Measurements from ENCODE around the gene CPLX1. TPM values are rescaled to one million over a fixed set of nuclear protein-coding genes. Genes with fewer than 3 reads are reported as not detected.
A peak's percentile ranks its signal among the peaks of the same experiment; 100 is the strongest.

CPLX1 gene
- total RNA-seq, 1 donor: not detected

- no peak overlapping the region for H3K4me3 ChIP-seq (ENCODE audit: insufficient read depth, low read length)
- peaks cover 43% of the 10 kb centered on the region for H3K36me3 ChIP-seq (ENCODE audit: insufficient read depth, low read length)
- peak overlapping the region; percentile 69 for H3K27ac ChIP-seq (ENCODE audit: low read depth, low read length)
- peaks cover 24% of the 10 kb centered on the region for H3K4me1 ChIP-seq (ENCODE audit: insufficient read depth, low read length)
- no peak overlapping the region for H2AFZ ChIP-seq (ENCODE audit: low read length)
- peaks cover 43% of the 10 kb centered on the region for H4K20me1 ChIP-seq (ENCODE audit: insufficient read depth, low read length)
- TF ChIP-seq CTCF (IDR thresholded peaks at IDR 0.05; ENCODE audit: extremely low read depth, low read depth, low read length): no peak
- no peaks in the 10 kb centered on the region for H3K27me3 ChIP-seq (ENCODE audit: insufficient read depth, low read length)
- peaks cover 36% of the 10 kb centered on the region for H3K79me2 ChIP-seq (ENCODE audit: insufficient read depth, low read length)
- DNase-seq (ENCODE audit: insufficient read length, low spot score, missing footprints): peak; percentile 86
- H3K4me2 ChIP-seq (ENCODE audit: insufficient read depth, low read length): no peak overlapping the region
- H3K9me3 ChIP-seq (ENCODE audit: low read depth, low read length): no peaks in the 10 kb centered on the region
Observed at GRCh38 chr4:751676-752075, 74.3 kb downstream of the CPLX1 start.

GRCh38 chr4:749698-750666 is 75.9 kb downstream of the CPLX1 start:
- DNase-seq (ENCODE audit: insufficient read length, low spot score, missing footprints): peak; percentile 96
- Histone ChIP-seq H3K4me1 (ENCODE audit: insufficient read depth, low read length) (peaks cover 24% of the 10 kb centered on the region), H2AFZ (ENCODE audit: low read length) (no peak overlapping the region), H4K20me1 (ENCODE audit: insufficient read depth, low read length) (peaks cover 40% of the 10 kb centered on the region), H3K4me2 (ENCODE audit: insufficient read depth, low read length) (peak overlapping the region; percentile 63), H3K9me3 (ENCODE audit: low read depth, low read length) (no peaks in the 10 kb centered on the region), H3K4me3 (ENCODE audit: insufficient read depth, low read length) (peak overlapping the region; percentile 44), H3K27me3 (ENCODE audit: insufficient read depth, low read length) (no peaks in the 10 kb centered on the region), H3K27ac (ENCODE audit: low read depth, low read length) (peak overlapping the region; percentile 86), H3K36me3 (ENCODE audit: insufficient read depth, low read length) (peaks cover 40% of the 10 kb centered on the region), H3K79me2 (ENCODE audit: insufficient read depth, low read length) (peaks cover 33% of the 10 kb centered on the region)
- no peak for TF ChIP-seq CTCF (IDR thresholded peaks at IDR 0.05; ENCODE audit: extremely low read depth, low read depth, low read length)

GRCh38 chr4:748461-748860 is 77.5 kb downstream of the CPLX1 start:
- peaks cover 30% of the 10 kb centered on the region for H3K4me1 ChIP-seq (ENCODE audit: insufficient read depth, low read length)
- no peaks in the 10 kb centered on the region for H3K27me3 ChIP-seq (ENCODE audit: insufficient read depth, low read length)
- TF ChIP-seq CTCF (IDR thresholded peaks at IDR 0.05; ENCODE audit: extremely low read depth, low read depth, low read length): no peak
- peak; percentile 66 for DNase-seq (ENCODE audit: insufficient read length, low spot score, missing footprints)
- H3K36me3 ChIP-seq (ENCODE audit: insufficient read depth, low read length): peaks cover 37% of the 10 kb centered on the region
- no peak overlapping the region for H2AFZ ChIP-seq (ENCODE audit: low read length)
- H3K4me3 ChIP-seq (ENCODE audit: insufficient read depth, low read length): no peak overlapping the region
- H3K27ac ChIP-seq (ENCODE audit: low read depth, low read length): no peak overlapping the region
- H3K9me3 ChIP-seq (ENCODE audit: low read depth, low read length): no peaks in the 10 kb centered on the region
- no peak overlapping the region for H3K4me2 ChIP-seq (ENCODE audit: insufficient read depth, low read length)
- peaks cover 41% of the 10 kb centered on the region for H4K20me1 ChIP-seq (ENCODE audit: insufficient read depth, low read length)
- peaks cover 29% of the 10 kb centered on the region for H3K79me2 ChIP-seq (ENCODE audit: insufficient read depth, low read length)

- no peak for TF ChIP-seq CTCF (IDR thresholded peaks at IDR 0.05; ENCODE audit: extremely low read depth, low read depth, low read length)
- Histone ChIP-seq H3K4me3 (ENCODE audit: insufficient read depth, low read length) (no peak overlapping the region), H3K27me3 (ENCODE audit: insufficient read depth, low read length) (no peaks in the 10 kb centered on the region), H3K9me3 (ENCODE audit: low read depth, low read length) (no peaks in the 10 kb centered on the region), H3K4me2 (ENCODE audit: insufficient read depth, low read length) (no peak overlapping the region), H3K4me1 (ENCODE audit: insufficient read depth, low read length) (peaks cover 33% of the 10 kb centered on the region), H2AFZ (ENCODE audit: low read length) (no peak overlapping the region), H3K79me2 (ENCODE audit: insufficient read depth, low read length) (peaks cover 23% of the 10 kb centered on the region), H3K27ac (ENCODE audit: low read depth, low read length) (no peak overlapping the region), H4K20me1 (ENCODE audit: insufficient read depth, low read length) (peaks cover 46% of the 10 kb centered on the region), H3K36me3 (ENCODE audit: insufficient read depth, low read length) (peaks cover 30% of the 10 kb centered on the region)
- DNase-seq (ENCODE audit: insufficient read length, low spot score, missing footprints): peak; percentile 39
Observed at GRCh38 chr4:747546-748170, 78.3 kb downstream of the CPLX1 start.

Data from osteoblast (primary cell).